RPMI8226 (cell line): ENCODE measurements around the gene CLEC2D.
"Not testable (repeated sequence)": the region's sequence is repeated elsewhere in the genome, so short reads cannot be mapped to it uniquely, and the experiment has no call there.

Experiments
- DNase-seq: peaks from one replicate; pipeline ENCODE4 v3.0.0-alpha.2; 2015

Gene CLEC2D

DNA sequence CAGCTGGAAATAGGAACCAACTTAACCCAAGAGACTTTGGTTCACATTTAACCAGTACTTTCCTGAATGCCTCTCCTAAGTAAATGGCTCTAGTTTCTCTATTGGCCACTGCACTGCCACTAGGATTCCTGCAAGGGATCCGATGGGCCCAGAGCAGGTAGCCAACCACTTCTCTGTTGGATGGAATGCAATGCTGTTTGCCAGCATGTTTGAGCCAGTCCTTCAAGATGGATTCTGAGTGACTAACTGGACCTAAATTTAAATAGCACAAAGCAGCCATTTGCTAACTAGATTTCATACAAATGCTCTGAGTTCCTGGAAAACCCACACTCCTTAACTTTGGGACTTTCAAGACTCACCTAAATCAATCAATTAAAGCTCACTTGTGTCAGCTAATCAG, 9.5 kb upstream of the CLEC2D start:
- DNase-seq, result no peak

DNA sequence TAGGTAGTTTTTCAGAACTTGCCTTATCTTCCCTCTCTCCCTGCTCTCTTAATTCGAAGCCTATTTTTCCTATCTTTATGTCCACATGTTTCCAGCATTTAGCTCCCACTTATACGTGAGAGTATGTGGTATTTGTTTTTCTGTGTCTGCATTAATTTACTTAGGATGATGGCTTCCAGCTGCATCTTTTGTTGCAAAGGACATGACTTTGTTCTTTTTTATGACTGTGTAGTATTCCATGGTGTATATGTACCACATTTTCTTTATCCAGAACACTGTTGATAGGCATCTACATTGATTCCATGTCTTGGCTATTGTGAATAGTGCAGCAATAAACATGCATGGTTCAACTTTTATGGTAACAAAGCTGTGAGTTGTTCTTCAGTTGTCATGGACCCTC, 7.8 kb upstream of the CLEC2D start:
- no peak for DNase-seq

DNA sequence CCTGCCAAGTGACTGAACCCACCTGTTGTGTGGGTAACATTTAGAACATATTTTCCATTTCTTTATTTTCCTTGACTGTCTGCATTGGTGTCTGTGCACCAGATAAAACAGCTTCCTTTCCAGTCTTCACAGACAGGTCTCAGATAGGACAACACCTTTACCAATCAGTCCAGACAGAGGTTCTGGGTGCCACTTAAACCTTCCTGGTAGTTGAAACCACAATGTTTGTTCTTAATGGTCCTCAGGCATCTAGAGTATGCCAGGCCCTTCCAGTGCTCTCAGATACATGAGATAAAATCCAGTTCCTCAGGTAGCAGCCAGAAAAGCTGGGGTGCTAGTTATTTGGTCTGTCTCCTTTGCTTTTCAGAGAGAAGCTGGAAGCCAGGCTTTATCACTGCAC, 7.0 kb upstream of the CLEC2D start:
- no peak for DNase-seq

- DNase-seq, result no peak
These were observed 1.9 kb upstream of the CLEC2D start for GRCh38 chr12:9667403-9668160.

DNA sequence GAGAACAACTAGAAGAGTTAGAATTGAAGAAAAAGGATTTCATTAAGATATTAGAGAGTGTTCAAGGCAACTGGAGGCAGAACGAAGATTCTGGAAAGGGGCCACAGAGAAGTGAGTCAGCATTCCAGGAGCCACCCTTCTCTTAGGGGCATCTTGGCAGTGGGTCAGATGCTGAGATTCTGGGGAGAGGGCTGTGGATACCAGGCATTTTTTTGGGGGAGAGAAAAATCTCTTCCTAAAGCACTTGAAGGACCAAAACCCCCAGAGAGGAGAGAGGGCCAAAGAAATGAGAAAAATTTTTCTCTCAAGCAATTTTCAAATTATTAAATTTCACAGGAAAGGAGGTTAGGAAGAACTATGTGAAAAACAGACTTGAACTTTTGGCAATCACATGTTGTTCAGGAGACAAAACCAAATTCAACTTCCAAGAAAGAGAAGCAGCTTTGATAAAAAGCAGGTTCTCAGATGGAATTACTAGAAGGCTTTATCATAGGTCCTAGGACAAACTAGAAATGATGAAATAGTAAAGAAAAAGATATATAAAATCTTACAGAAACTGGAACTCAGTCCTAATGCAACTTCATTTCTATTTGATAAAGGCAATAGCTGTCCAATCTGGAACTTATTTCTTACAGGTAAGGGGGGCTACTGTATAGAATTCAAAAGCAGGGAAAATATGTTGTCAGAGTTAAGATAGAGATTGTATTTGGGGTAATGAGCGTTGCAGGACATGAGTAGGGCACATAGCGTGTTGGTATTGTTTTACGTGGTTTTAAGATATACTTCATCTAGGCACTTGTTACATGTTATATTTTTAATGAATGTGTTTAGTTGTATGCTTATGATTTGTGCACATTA, 1.1 kb upstream of the CLEC2D start:
- DNase-seq, result no peak

DNA sequence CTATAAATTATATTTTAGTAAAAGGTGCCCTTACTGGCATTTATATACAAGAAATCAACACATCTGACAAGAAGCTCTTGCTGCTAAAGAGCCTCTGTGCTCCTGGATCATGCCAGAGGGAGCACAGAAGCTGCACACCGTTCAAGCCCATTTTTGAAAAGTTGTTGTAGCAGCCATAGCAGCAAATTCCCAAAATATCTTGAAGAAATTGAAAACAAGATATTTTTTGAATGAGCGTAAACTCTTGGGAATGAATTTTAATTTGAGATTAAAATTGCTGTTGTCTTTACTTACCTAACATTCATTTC, 540 bp upstream of the CLEC2D start:
- no peak for DNase-seq

- DNase-seq, result not testable (repeated sequence)
These were observed 2.8 kb downstream of the CLEC2D start for GRCh38 chr12:9672340-9672739.

- peak; percentile 53 for DNase-seq
These were observed 4.1 kb downstream of the CLEC2D start for GRCh38 chr12:9673404-9674225.

DNA sequence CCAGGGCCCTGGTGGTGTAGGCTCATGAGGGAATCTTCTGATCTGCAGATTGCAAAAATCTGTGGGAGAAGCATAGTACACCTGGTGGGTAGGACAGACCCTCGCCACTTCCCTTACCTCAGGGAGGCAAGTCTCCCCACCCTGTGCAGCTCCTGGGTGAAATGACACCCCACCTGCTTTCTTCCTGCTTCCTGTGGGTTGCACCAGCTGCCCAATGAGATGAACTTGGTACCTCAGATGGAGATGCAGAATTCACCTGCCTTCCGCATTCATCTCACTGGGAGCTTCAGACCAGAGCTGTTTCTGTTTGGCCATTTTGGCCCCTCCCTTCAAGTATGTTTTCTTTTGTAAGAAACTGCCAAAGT, 4.7 kb downstream of the CLEC2D start:
- DNase-seq, result no peak

GRCh38 chr12:9682508-9682907, 13.0 kb downstream of the CLEC2D start:
- DNase-seq, result not testable (repeated sequence)

DNA sequence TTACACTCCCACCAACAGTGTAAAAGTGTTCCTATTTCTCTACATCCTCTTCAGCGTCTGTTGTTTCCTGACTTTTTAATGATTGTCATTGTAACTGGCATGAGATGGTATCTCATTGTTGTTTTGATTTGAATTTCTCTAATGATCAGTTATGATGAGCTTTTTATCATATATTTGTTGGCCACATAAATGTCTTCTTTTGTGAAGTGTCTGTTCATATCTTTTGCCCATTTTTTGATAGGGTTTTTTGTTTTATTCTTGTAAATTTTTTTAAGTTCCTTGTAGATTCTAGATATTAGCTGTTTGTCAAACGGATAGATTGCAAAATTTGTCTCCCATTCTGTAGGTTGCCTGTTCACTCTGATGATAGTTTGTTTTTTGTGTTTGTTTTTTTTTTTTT, 13.4 kb downstream of the CLEC2D start:
- not testable (repeated sequence) for DNase-seq

DNA sequence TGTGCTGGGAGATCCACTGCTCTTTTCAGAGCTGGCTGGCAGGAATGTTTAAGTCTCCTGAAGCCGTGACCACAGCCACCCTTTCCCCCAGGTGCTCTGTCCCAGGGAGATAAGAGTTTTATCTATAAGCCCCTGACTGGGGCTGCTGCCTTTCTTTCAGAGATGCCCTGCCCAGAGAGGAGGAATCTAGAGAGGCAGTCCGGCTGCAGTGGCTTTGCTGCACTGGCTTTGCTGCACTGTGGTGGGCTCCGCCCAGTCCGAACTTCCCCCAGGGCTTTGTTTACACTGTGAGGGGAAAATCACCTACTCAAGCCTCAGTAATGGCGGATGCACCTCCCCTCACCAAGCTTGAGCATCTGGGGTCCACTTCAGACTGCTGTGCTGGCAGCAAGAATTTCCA, 15.9 kb downstream of the CLEC2D start:
- not testable (repeated sequence) for DNase-seq

GRCh38 chr12:9685915-9686314, 16.4 kb downstream of the CLEC2D start:
- DNase-seq, result no peak

DNA sequence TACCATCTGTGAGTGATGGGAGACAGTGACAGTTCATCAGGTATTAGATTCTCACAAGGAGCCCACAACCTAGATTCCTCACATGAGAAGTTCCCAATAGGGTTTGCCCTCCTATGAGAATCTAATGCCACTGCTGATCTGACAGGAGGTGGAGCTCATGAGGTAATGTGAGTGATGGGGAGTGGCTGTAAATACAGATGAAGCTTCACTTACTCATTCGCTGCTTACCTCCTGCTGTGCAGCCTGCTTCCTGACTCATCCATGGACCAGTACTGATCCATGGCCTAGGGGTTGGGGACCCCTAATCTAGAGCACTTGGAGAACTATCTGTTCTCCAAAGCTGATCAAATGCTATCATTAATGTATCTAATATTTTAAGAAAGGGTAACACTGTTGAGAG, 17.7 kb downstream of the CLEC2D start:
- no peak for DNase-seq

GRCh38 chr12:9692909-9693308, 23.4 kb downstream of the CLEC2D start:
- DNase-seq, result no peak

- no peak for DNase-seq
These were observed 24.7 kb downstream of the CLEC2D start for GRCh38 chr12:9694241-9694640.

GRCh38 chr12:9695150-9695549, 25.6 kb downstream of the CLEC2D start:
- not testable (repeated sequence) for DNase-seq

GRCh38 chr12:9695661-9696060, 26.1 kb downstream of the CLEC2D start:
- DNase-seq, result not testable (repeated sequence)

DNA sequence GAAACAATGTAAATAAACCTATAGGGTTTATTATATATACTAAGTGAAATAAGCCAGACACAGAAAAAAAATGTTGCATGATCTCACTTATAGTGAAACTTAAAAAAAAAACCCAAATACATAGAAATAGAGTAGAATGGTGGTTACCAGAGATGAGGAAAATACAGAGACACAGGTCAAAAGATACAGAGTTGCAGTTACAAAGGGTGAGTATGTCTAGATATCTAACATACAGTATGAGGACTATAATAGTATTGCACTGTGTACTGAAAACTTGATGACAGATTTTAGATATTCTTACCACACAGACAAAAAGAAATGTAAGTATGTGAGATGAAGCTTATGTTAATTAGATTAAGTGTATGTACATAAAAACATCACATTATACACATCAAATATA, 28.1 kb downstream of the CLEC2D start:
- no peak for DNase-seq

GRCh38 chr12:9698681-9699080, 29.2 kb downstream of the CLEC2D start:
- no peak for DNase-seq

DNA sequence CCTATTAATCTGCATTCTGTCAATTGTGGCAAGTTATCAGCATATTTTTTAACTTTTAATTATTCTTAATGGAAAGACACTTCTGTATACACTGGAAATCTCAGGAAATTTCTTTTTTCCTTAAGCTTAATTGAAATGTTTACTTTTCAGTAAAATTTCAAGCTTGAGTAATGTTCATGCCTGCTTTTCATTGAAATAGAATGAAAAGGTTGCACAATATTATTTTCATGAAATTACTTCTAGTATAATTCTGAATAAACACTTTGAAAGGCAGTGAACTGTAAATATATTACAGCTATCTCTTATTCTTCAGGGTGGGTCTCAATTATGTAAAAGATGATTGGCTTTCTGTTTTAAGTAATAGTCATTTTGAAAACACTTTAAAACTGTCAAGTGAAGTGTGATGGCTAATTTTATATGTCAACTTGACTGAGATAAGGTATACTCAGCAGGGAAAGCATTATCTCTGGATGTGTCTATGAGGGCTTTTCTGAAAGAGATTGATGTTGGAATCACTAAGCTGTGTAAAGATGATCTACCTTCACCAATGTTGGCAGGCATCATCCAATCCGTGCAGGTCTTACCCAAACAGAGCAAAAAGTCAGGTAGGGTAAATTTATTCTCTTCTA, 29.9 kb downstream of the CLEC2D start:
- DNase-seq, result no peak

DNA sequence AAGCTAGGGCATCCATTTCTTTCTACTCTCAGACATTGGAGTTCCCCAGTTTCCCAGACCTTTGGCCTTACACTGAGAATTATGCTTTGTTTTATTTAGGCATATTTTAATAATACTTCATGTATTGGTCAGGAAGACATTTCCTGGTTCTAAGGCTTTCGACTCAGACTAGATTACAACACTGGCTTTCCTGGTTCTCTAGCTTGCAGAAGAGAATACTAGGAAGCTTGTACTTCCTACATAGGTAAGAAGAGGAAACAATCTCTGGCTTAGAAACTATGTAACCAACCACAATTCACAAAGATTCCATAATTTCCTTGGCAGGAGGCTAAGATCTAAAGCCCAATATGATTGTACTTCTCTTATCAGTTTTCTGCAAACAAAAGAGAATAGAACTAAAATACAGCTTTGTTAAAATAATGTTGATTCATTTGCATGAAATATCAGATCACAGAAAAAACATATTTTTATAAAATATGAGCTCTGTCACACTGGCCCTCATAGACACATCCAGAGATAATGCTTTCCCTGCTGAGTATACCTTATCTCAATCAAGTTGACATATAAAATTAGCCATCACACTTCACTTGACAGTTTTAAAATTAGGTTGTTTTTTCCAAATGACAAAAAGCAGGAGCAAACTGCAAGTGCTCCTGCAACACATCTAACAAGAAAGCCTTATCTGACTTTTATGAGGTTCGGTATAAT, 30.5 kb downstream of the CLEC2D start:
- no peak for DNase-seq

GRCh38 chr12:9700606-9700956, 31.1 kb downstream of the CLEC2D start:
- no peak for DNase-seq
